NCI-H2107 treated with DMSO at 0.1 percent for 48 hours (cell line): Measurements from ENCODE around the gene TFB1M.
"Not testable (repeated sequence)": the region's sequence is repeated elsewhere in the genome, so short reads cannot be mapped to it uniquely, and the experiment has no call there.

ENCODE experiments used
- DNase-seq: peaks from one replicate; lab custom pipeline; 2025; ENCODE audit not compliant: unreplicated experiment; lab: John Stamatoyannopoulos, UW

The TFB1M gene

DNA sequence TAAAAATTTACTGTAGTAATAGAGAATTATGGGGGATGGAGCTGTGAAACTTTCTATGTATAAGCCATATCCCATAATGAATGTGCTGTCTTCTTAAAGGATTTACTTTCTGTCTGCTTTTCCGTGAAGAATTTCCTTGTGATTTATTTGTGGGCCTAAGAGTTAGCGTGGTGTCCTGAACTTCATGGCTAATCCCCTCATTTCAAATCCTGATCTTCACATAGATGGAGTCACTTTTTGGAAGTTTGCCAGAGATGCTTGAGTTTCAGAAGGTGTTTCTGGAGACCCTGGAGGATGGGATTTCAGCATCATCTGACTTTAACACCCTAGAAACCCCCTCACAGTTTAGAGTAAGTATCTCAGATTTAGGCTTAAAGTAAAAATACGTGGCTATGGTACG lies 69.8 kb downstream of the TFB1M start:
- DNase-seq, result no peak

- DNase-seq, result no peak
Measured at GRCh38 chr6:155241966-155242365, 72.3 kb downstream of the TFB1M start.

DNA sequence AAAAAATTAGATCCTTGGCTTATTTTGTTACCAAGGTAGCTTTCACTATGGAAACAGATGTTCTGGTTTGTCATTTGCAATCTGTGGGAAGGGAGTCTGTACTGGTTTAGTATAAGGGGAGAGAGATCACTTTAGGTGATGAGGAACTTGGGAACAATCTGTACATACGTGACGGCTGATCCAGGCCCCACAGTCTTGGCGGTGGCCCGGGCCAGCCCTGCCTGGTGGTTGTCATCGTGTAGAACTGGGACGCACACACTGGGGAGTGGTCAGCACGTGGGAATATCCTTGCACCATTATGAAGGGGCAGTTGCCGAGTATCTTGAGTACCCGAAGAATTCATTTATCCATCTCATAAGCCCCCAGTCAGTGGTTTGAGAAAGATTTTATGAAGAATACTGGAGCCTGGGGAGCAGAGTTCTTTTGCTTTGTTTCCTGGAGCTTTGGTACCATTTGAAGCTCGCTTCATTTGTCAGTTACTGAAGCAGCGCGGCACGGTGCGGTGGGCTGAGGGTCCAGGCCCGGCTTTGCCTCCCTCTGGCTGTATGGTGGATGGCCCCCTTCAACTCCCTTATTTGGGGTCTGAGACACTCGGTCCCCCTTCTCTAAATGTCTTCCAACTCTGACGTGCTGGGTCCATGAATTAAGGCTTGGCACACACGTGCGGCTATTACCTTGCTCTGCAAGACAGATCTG lies 73.2 kb downstream of the TFB1M start:
- DNase-seq, result no peak

DNA sequence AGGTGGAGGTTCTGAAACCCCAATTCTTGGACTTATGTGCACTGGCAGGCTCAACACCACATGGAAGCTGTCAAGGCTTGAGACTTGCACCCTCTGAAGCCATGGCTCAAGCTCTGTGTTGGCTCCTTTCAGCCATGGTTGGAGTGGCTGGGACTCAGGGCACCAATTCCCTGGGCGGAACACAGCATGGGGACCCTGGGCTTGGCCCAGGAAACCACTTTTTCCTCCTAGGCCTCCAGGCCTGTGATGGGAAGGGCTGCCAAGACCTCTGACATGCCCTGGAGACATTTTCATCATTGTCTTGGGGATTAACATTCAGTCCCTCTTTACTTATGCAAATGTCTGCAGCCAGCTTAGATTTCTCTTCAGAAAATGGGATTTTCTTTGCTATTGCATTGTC lies 76.7 kb downstream of the TFB1M start:
- DNase-seq, result no peak

DNA sequence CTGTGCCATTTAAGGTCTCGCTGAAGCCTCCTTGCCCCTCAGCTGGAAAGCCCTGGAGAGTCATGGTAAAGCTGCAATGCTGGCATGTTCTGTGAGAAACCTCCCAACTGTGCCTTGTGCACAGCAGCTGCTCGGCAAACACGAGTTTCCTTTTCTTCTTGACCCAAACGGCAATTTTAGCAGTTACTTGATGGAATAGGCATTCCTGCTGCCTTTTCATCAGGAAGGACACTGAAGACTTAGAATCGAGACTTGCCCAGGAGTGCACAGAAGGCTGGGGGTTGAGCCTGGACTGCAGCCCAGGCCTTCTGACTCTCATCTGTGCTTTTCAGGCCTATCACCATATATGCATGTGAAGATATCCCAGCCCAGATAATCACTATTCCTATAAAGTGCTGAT lies 79.2 kb downstream of the TFB1M start:
- DNase-seq, result no peak

GRCh38 chr6:155234687-155235086 lies 79.6 kb downstream of the TFB1M start:
- no peak for DNase-seq

GRCh38 chr6:155234167-155234566 lies 80.1 kb downstream of the TFB1M start:
- DNase-seq, result no peak

GRCh38 chr6:155232848-155233247 lies 81.4 kb downstream of the TFB1M start:
- DNase-seq, result no peak

DNA sequence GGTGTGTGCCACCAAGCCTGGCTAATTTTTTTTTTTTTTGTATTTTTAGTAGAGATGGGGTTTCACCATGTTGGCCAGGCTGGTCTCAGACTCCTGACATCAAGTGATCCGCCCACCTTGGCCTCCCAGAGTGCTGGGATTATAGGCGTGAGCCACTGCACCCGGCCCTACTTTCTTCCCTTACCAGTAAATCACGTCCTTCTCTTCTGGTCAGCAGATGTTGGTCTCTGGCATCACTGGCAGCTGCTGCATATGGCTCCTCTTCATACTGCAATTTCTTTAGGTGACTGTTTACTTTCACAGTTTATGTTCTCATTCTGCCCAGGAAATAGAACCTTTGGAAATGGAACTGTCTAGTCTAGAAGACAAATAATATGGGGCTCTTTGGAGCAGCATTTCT lies 83.3 kb downstream of the TFB1M start:
- not testable (repeated sequence) for DNase-seq

- no peak for DNase-seq
Measured at GRCh38 chr6:155228546-155229166, 85.6 kb downstream of the TFB1M start.

GRCh38 chr6:155227046-155227445 lies 87.2 kb downstream of the TFB1M start:
- DNase-seq, result no peak

DNA sequence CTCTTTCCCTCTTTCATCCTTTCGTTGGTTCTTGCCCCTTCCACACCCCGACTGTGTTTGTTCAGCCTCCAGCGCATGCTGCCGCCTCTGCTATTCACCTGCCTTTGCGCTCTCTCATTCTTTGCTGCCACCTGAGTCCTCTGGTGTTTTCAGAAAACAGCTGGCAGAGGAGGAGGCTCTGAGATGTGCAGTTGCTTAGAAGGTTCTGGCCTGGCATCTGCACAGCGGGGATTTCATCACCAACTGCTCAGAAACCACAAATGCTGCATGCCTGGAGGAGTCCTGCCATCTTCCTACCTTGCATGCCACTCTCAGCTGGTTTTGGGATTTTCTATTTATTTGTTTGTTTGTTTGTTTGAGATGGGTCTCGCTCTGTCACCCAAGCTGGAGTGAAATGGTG lies 89.7 kb downstream of the TFB1M start:
- no peak for DNase-seq

GRCh38 chr6:155223646-155224451 lies 90.4 kb downstream of the TFB1M start:
- no peak for DNase-seq

GRCh38 chr6:155222506-155222905 lies 91.8 kb downstream of the TFB1M start:
- DNase-seq, result no peak

DNA sequence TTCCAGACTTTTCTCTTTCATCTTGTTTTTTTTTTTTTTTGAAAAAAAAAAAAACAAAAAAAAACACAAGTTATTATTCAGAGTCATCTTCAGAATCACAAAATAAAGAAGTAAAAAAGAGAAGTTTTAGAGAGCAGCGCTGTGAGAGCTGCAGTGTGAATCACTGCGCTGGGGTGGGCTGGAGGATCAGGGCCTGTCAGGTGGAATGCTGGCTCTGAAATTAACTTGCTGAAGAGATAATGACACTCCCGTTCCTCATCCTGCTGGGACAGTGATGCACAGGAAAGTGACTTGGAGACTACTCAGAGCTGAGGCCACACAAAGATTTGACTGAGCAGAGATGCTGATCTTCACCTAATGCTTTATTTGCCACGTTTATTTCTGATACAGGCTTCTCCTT lies 93.2 kb downstream of the TFB1M start:
- DNase-seq, result no peak

- no peak for DNase-seq
Measured at GRCh38 chr6:155219858-155220301, 94.4 kb downstream of the TFB1M start.

DNA sequence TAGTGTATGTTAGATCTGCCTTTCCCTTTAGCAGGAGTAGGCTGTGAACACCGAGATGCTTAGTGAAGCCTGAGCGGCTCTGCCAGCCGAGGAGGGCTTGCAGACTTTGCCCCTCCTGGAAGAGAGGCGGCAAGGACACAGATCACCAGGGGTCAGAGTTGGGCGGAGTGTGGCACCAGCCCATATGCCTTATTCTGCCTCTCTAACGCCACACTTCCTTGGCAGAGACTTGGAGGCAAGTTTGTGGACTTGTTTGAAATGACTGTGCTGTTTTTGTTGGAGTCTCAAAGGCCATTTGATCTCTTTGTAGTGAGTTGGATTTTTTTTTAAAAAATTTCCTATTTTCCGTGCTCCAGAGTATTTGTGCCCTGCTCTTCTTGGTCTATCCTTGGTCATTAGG lies 95.0 kb downstream of the TFB1M start:
- no peak for DNase-seq

- not testable (repeated sequence) for DNase-seq
Measured at GRCh38 chr6:155218711-155219110, 95.6 kb downstream of the TFB1M start.

DNA sequence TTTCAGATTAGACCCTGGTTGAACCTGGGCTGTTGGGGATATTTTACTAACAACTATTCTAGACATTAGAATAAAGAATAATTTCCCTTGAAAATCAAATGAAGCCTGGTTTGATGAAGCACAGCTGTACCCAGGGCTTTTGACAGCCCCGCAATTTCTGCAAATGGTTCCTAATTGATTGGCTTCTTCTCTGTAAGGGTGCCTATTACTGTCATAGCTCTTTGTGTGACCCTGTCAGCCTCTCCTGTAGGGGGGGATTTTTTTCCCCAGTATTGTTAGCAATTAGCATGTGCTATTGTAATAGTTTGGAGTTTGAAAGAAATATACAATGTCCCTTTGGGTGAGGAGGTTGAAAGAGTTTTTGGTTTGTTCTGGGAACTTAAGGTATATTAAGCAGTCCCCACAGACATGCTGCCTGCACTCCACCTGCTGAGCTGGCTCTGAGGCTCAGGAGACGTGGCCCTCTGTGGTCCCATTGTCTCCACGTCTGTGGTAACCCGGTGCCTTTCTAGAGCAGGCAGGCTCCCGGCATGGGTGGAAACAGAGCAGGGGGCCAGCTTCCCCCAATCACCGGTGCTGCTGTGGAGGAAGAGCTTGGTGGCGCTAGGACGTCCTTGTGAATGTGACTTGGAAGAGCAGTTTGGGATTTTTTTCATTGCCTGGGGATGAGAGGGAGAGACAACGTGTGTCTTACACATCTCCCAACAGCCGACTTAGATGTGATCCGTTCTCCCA lies 97.8 kb downstream of the TFB1M start:
- DNase-seq, result peak; percentile 23

DNA sequence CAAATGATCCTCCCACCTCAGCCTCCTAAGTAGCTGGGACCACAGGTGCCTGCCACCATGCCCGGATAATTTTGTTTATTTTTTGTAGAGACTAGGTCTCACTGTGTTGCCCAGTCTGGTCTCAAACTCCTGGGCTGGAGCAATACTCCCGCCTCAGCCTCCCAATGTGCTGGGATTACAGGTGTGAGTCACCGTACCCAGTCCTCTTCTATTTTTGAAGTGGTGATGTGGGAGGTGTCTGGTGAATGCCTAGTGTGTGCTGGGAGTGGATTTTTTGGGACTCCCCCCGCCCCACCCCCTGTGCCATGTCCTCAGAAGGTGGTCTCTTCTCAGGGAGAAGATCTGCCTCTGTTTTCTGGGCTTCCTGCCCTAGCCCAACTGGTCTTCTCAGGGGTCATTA lies 98.4 kb downstream of the TFB1M start:
- no peak for DNase-seq

DNA sequence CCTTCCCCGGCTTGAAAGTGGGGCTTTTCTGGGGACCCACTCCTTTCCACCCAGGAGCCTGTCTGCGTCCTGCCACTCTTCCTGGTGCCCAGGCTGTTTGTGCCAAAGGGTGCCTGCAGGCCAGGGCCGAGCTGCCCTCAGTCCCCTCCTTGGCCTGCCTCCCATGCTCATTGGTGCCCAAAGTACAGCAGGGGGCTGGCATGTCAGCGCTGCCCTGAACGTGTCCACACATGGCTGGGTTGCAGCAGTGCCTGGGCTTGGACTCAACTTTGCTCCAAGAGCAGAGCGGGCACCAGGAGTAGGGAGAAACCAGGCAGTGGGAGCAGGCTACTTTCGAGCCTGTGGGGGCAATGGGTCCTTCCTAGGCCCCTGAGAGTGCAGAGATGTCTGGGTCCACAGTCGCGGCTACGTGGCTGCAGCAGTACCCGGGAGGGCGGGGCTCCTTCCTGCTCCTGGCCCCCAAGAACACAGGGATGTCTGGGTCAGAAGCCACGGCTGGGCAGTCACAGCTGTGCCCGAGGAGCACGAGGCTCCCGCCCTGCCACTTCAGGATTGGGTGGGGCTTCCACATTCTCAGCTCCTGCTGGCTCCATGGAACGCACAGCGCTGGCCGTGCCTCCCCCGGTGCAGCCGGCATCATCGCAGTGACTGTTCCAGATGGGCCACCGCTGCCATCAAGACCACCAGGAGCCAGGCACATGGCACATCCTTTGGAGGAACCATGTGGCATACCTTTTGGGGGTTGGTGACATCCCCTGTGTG lies 100.5 kb downstream of the TFB1M start:
- no peak for DNase-seq
